CD4-positive, CD25-positive, alpha-beta regulatory T cell (primary cell): ENCODE results near the gene SEMA7A. TPM values are rescaled to one million over a fixed set of nuclear protein-coding genes. Genes with fewer than 3 reads are reported as not detected.
"Not testable (repeated sequence)": the region's sequence is repeated elsewhere in the genome, so short reads cannot be mapped to it uniquely, and the experiment has no call there.

Source experiments
- ATAC-seq, 2 donors: fragments of 150-1000 bp; cut with Tn5 transposase; one replicate each; pipeline ENCODE4 v1.10.0; 2021; ENCODE audit warnings: low read depth in 2 of 2, moderate number of reproducible peaks in 2 of 2, moderate library complexity in 1 of 2
- DNase-seq, 3 donors: peaks; one replicate each; pipeline versions ENCODE4 v3.0.0 to v3.0.0-alpha.2; 2012 to 2022; ENCODE audit warnings: mixed read lengths in 1 of 3
- H3K27ac ChIP-seq: one replicate; pipeline ENCODE4 v1.7.0; 2013; ENCODE audit warnings: mild to moderate bottlenecking, low read length; ENCODE audit not compliant: insufficient read depth, poor library complexity, severe bottlenecking
- H3K27me3 ChIP-seq: one replicate; pipeline ENCODE4 v1.7.0; 2013; ENCODE audit warnings: low read length; ENCODE audit not compliant: control insufficient read depth, insufficient read depth
- H3K36me3 ChIP-seq: one replicate; pipeline ENCODE4 v1.7.0; 2013; ENCODE audit warnings: mild to moderate bottlenecking, low read length, moderate library complexity; ENCODE audit not compliant: control insufficient read depth, insufficient read depth
- H3K4me1 ChIP-seq: 2 replicates; pipeline ENCODE4 v1.7.0; 2013; ENCODE audit warnings: mild to moderate bottlenecking, low read length; ENCODE audit not compliant: insufficient read depth, control insufficient read depth, poor library complexity, severe bottlenecking
- H3K4me3 ChIP-seq: one replicate; pipeline ENCODE4 v1.7.0; 2013; ENCODE audit warnings: low read depth, mild to moderate bottlenecking, low read length, moderate library complexity
- H3K9me3 ChIP-seq, 2 experiments: 1 replicate in 1 of 2; 2 replicates in 1 of 2; pipeline ENCODE4 v1.7.0; 2013; ENCODE audit warnings: low read length in 2 of 2, mild to moderate bottlenecking in 1 of 2, moderate library complexity in 1 of 2; ENCODE audit not compliant: control insufficient read depth in 2 of 2
- H3K27ac Mint-ChIP-seq, 3 donors: one replicate each; pipeline ENCODE4 v1.8.0; 2020 to 2022; ENCODE audit warnings: mild to moderate bottlenecking in 3 of 3, mixed read lengths in 3 of 3, moderate library complexity in 2 of 3
- H3K27me3 Mint-ChIP-seq: one replicate; pipeline ENCODE4 v1.8.0; 2022; ENCODE audit warnings: mild to moderate bottlenecking, mixed read lengths
- H3K36me3 Mint-ChIP-seq: one replicate; pipeline ENCODE4 v1.8.0; 2020; ENCODE audit warnings: mixed read lengths
- H3K4me1 Mint-ChIP-seq, 4 donors: one replicate each; pipeline ENCODE4 v1.8.0; 2020 to 2022; ENCODE audit warnings: mixed read lengths in 4 of 4, mild to moderate bottlenecking in 1 of 4
- H3K4me3 Mint-ChIP-seq, 4 donors: one replicate each; pipeline ENCODE4 v1.8.0; 2020 to 2022; ENCODE audit warnings: mild to moderate bottlenecking in 4 of 4, mixed read lengths in 4 of 4, moderate library complexity in 3 of 4
- H3K9me3 Mint-ChIP-seq, 7 donors: one replicate each; pipeline ENCODE4 v1.8.0; 2020 to 2022; ENCODE audit warnings: mixed read lengths in 7 of 7, mild to moderate bottlenecking in 3 of 7, moderate library complexity in 2 of 7
- polyA plus RNA-seq, 4 donors: library from polyadenylated mRNA; unstranded; fragments of 300-500 nt; fragmentation: Illumina TruSeq; gene quantifications; one replicate each; pipeline ENCODE4 v1.2.3, GENCODE V29; 2021
- total RNA-seq: library from RNA; stranded (reverse); gene quantifications from one replicate; pipeline ENCODE4 v1.2.3, GENCODE V29; 2022

The SEMA7A gene
- total and polyA plus RNA-seq, 5 donors from 2014 or later, result 0.09 to 5.0 (median 0.25) TPM; not detected in 1

DNA sequence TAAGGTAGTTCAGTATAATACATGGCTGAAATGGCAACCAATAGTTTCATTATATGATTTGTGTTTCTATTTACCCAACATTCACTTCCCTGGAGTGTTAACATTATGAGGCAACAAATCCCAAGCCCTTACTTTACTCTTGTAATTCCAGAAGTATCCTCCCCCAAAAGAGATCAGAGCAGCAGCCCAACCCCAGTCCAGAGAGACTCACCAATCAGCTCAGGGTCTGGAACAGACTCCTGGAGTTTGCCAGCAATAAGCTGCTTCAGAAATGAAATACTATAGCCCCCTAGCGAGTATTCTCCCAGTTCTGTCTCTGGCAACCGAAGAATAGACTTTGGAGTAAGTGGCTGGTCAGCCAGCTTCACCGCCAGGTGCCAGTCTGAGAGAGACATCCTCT, 24.7 kb upstream of the SEMA7A start:
- H3K9me3 ChIP-seq, result no peaks in the 10 kb centered on the region
- H3K4me1 Mint-ChIP-seq, result peaks cover 27 to 70% (median 51%) of the 10 kb centered on the region in 4 donors
- H3K27ac Mint-ChIP-seq, result peak overlapping the region in 1 of 3 donors; percentile 73
- ATAC-seq (no peak), DNase-seq (no peak)
- peaks cover 22% of the 10 kb centered on the region for H3K4me1 ChIP-seq
- H3K4me3 Mint-ChIP-seq, result peak overlapping the region in 2 of 4 donors; percentile 29 to 71
- H3K4me3 ChIP-seq, result no peak overlapping the region
- no peaks in the 10 kb centered on the region for H3K9me3 Mint-ChIP-seq
- H3K27me3 ChIP-seq, result no peaks in the 10 kb centered on the region
- H3K36me3 ChIP-seq, result peaks cover 37% of the 10 kb centered on the region
- H3K36me3 Mint-ChIP-seq, result peaks cover 28% of the 10 kb centered on the region
- peaks cover 5% of the 10 kb centered on the region for H3K27me3 Mint-ChIP-seq
- no peak overlapping the region for H3K27ac ChIP-seq

DNA sequence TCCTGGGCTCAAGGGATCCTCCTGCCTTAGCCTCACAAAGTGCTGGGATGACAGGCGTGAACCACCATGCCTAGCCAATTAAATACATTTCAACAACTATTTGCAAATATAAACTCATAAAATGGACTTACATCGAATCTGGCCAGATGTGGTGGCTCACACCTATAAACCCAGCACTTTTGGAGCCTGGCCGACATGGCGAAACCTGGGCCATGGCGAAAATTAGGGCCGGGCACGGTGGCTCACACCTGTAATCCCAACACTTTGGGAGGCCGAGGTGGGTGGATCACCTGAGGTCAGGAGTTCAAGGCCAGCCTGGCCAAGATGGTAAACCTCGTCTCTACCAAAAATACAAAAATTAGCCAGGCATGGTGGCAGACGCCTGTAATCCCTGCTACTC, 23.3 kb upstream of the SEMA7A start:
- H3K27me3 ChIP-seq, H3K9me3 Mint-ChIP-seq, DNase-seq, H3K9me3 ChIP-seq, H3K4me3 Mint-ChIP-seq, ATAC-seq, H3K4me3 ChIP-seq, H3K27ac ChIP-seq, H3K27ac Mint-ChIP-seq, H3K27me3 Mint-ChIP-seq: not testable (repeated sequence)
- Histone ChIP-seq H3K4me1 (peaks cover 23% of the 10 kb centered on the region), H3K36me3 (peaks cover 48% of the 10 kb centered on the region)
- peaks cover 32% of the 10 kb centered on the region for H3K36me3 Mint-ChIP-seq
- H3K4me1 Mint-ChIP-seq, result peaks cover 19 to 57% (median 45%) of the 10 kb centered on the region in 4 donors

DNA sequence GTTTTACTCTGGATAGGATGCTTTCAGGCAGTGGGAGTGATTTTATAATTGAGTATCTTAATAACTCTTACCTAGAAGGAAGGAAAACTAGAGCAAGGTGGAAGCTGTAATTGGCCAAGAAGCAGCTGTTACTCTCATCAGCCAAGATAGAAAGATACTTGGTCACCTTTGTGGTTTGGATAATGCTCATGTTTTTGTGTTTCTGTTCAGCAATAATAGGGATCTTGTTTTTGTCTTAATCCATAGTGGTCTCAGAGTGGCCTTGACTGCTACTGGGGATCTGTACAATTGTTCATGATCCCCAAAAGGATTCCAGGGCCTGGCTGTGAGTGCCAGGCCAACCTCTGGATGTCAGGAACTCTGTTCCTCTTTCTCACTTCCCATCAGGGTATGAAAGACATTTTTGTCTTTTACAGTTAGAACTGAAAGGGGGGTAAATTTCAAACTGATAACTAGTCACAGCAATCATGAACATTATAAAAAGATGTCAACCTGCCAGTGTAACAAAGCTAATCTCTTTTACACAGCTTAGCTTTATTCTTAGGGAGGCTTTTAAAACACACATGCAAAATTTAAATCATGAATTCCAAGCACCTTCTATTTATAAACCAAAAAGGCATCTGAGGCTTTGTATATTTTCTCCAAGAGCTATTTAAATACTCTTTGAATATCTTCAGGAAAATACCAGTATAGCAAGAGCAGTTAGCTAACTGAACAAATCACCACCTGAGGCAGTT, 21.2 kb upstream of the SEMA7A start:
- peaks cover 5 to 37% (median 30%) of the 10 kb centered on the region in 4 donors for H3K4me1 Mint-ChIP-seq
- peak overlapping the region in 2 of 3 donors; percentile 36 to 75 for H3K27ac Mint-ChIP-seq
- no peak for ATAC-seq

DNA sequence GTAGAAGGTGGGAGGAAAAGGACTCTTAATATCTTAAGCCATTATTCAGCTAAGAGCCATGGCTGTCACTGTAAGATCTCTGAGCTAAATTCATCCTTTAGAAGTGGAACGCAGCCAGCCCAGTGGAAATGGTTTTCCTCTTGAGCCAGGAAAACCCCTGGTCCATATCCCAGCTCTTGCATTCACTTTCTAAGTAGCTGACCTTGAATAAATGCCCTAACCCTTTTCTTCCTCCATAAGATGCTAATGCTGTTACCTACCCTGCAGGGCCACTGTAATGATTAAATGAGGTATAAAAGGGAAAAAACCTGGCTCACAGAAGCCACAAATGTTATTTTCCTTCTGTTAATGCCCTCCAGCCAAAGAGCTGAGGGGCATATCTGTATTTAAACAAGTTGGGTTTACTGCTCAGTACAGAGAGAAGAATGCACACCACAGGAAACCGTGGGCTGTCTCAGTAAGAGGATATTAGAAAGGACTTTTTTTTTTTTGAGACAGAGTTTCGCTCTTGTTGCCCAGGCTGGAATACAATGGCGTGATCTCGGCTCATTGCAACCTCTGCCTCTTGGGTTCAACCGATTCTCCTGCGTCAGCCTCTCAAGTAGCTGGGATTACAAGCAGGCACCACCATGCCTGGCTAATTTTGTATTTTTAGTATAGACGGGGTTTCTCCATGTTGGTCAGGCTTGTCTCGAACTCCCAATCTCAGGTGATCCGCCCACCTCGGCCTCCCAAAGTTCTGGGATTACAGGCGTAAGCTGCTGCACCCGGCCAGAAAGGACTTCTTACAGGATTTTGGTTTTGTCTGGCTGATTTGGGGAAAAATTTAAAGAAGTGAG, 20.4 kb upstream of the SEMA7A start:
- ATAC-seq (peak; percentile 64 to 65), DNase-seq (peak in 1 of 3 donors; percentile 46)
- no peak overlapping the region for H3K27ac ChIP-seq
- H3K27me3 ChIP-seq, result no peaks in the 10 kb centered on the region
- Mint-ChIP-seq H3K27ac (peak overlapping the region; percentile 50 to 75 (median 51)), H3K27me3 (no peaks in the 10 kb centered on the region), H3K9me3 (no peaks in the 10 kb centered on the region), H3K4me1 (peaks cover 5 to 36% (median 29%) of the 10 kb centered on the region in 4 donors), H3K36me3 (peaks cover 47% of the 10 kb centered on the region), H3K4me3 (peak overlapping the region; percentile 33 to 82 (median 68))
- no peak overlapping the region for H3K4me3 ChIP-seq
- H3K9me3 ChIP-seq, result no peaks in the 10 kb centered on the region
- peaks cover 77% of the 10 kb centered on the region for H3K36me3 ChIP-seq
- peaks cover 11% of the 10 kb centered on the region for H3K4me1 ChIP-seq

More for the DNA sequence above, 21.2 kb upstream of the SEMA7A start:
- Histone ChIP-seq H3K27ac (no peak overlapping the region), H3K27me3 (no peaks in the 10 kb centered on the region), H3K4me1 (peaks cover 14% of the 10 kb centered on the region), H3K4me3 (no peak overlapping the region), H3K9me3 (no peaks in the 10 kb centered on the region), H3K36me3 (peaks cover 69% of the 10 kb centered on the region)
- peaks cover 47% of the 10 kb centered on the region for H3K36me3 Mint-ChIP-seq
- no peaks in the 10 kb centered on the region for H3K9me3 Mint-ChIP-seq
- peak overlapping the region in 3 of 4 donors; percentile 33 to 74 (median 51) for H3K4me3 Mint-ChIP-seq
- H3K27me3 Mint-ChIP-seq, result no peaks in the 10 kb centered on the region
- no peak for DNase-seq

DNA sequence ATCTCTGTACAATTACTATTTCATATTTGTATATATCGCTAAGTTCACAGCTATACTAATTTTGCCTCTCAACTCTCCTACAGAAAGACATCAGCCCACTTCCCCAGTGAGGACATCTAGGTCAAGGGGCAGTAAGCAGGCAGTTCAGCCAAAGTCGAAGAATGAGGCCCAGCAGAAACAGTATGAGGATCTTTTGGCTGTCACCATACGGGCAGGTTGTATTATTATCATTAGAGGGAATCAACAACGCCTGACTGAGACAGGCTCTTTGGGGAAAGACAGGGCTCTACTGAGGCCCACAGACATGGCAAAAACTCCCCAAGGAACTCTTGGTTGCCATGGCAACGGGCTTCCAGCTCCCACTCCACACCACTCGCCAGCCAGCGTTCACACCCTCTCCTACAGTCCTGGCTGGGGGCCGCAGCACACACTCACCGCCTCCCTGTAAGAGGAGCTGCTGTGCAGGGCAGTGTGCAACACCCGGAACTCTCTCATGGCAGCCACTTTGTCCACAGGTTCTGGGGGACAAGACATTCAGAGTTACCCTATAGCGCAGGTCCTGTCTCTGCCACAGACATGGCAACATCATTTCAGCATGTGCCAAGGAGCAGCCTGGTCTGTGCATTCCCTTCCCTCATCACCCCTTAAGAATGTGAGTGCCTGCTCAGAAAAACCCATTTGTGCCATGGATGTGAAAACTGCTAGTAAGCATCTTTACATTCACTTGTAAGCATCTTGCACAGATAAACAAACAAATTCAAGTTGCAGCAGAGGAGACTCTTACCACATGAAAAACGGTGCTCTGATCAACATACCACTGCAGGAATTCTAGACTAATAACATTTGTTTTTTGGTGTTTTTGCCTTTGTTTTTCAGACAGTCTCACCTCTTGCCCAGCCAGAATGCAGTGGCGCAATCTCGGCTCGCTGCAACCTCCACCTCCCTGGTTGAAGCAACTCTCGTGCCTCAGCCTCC, 18.4 kb upstream of the SEMA7A start:
- Mint-ChIP-seq H3K36me3 (peaks cover 50% of the 10 kb centered on the region), H3K9me3 (no peaks in the 10 kb centered on the region)

DNA sequence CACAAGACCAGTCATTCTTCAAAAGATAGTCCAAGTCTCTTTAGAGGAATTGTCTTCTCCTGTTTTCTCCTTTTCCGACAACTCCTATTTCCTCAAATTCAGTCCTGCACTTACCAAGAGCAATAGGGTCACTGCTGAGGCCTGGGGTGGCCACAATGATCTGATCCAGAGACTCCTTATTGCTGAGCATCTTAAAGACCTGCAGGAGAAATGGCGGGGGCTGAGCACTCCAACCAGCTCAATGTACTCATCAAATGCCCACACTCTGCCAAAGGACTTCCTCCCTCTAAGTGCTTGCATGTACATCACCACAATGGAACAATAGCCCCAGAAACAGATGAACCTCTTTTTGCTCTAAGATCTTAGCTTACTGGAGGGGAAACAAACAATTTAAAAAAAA, 17.6 kb upstream of the SEMA7A start:
- Mint-ChIP-seq H3K4me1 (peaks cover 5 to 25% (median 17%) of the 10 kb centered on the region in 4 donors), H3K9me3 (no peaks in the 10 kb centered on the region), H3K27ac (no peak overlapping the region), H3K4me3 (no peak overlapping the region), H3K27me3 (no peaks in the 10 kb centered on the region), H3K36me3 (peaks cover 55% of the 10 kb centered on the region)
- Histone ChIP-seq H3K4me1 (peaks cover 11% of the 10 kb centered on the region), H3K9me3 (no peaks in the 10 kb centered on the region), H3K27ac (no peak overlapping the region), H3K27me3 (no peaks in the 10 kb centered on the region), H3K36me3 (peaks cover 89% of the 10 kb centered on the region), H3K4me3 (no peak overlapping the region)
- ATAC-seq, result no peak
- no peak for DNase-seq

More for the DNA sequence above, 18.4 kb upstream of the SEMA7A start:
- Histone ChIP-seq H3K27ac (no peak overlapping the region), H3K9me3 (no peaks in the 10 kb centered on the region), H3K4me1 (peaks cover 11% of the 10 kb centered on the region), H3K27me3 (no peaks in the 10 kb centered on the region), H3K36me3 (peaks cover 88% of the 10 kb centered on the region), H3K4me3 (no peak overlapping the region)
- H3K27ac Mint-ChIP-seq, result peak overlapping the region in 1 of 3 donors; percentile 20
- no peaks in the 10 kb centered on the region for H3K27me3 Mint-ChIP-seq
- peaks cover 5 to 28% (median 20%) of the 10 kb centered on the region in 4 donors for H3K4me1 Mint-ChIP-seq
- H3K4me3 Mint-ChIP-seq, result no peak overlapping the region
- no peak for DNase-seq
- no peak for ATAC-seq

DNA sequence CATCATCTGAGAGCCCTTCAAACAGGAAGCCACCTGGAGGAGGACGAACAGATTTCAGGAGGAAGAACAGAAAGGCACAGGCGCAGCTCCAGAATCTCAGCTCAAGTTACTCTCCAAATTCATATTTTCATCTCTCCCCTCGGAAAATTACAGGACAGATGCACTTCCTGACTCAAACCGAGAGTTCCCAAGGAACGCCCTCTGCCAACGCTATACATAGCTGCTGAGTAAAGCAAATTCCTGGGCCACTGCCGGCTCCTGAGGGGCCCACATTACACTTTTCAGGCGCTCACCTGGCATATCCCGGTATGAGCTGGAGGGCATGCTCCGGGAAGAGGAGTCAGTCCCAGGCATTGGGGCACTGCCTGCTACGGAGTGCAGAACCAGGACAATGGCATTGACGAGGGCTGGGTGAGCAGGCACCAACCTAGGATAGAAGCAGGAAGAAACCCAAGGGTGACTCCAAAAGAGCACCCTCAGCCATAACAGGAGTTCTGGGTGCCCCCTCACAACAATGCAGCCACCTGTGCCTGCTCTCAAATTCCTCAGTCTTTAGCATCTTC, 16.0 kb upstream of the SEMA7A start:
- Mint-ChIP-seq H3K27me3 (no peaks in the 10 kb centered on the region), H3K9me3 (no peaks in the 10 kb centered on the region), H3K36me3 (peaks cover 56% of the 10 kb centered on the region), H3K4me3 (no peak overlapping the region), H3K4me1 (peaks cover 5 to 16% (median 12%) of the 10 kb centered on the region in 4 donors), H3K27ac (no peak overlapping the region)
- H3K4me1 ChIP-seq, result peaks cover 11% of the 10 kb centered on the region
- DNase-seq (no peak), ATAC-seq (no peak)
- H3K36me3 ChIP-seq, result peaks cover 93% of the 10 kb centered on the region
- no peak overlapping the region for H3K4me3 ChIP-seq
- no peaks in the 10 kb centered on the region for H3K27me3 ChIP-seq
- no peaks in the 10 kb centered on the region for H3K9me3 ChIP-seq
- H3K27ac ChIP-seq, result no peak overlapping the region
